ENCODE measurements around the gene SLC8A3. TPM values are rescaled to one million over a fixed set of nuclear protein-coding genes. Genes with fewer than 3 reads are reported as not detected.
A peak's percentile ranks its signal among the peaks of the same experiment; 100 is the strongest.

The SLC8A3 gene
- polyA plus RNA-seq, 3 donors, result 0.01 TPM; not detected in 2

DNA sequence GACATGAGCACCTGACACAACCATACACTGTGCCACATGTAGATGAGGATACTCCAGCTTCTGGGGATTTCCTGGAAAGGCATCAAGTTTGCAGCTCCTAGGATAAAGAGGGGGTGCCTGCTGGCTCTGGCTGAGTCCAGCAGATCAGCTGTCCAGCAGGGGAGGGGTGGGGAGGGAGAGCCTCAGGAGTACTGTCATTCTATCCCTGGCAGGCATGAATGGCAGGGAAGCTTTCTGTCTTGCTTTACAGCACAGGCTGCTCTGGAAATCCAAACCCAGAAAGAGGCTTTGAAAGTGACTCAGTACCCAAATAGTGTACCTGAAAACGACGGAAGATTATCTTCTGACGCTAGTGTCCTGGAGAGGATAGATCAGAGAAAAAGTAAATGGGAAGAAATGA is 32.2 kb downstream of the SLC8A3 start:
- Mint-ChIP-seq H3K27ac (no peak overlapping the region), H3K4me1 (no peaks in the 10 kb centered on the region), H3K9me3 (peaks cover 0 to 3% (median 0%) of the 10 kb centered on the region in 7 donors), H3K36me3 (no peaks in the 10 kb centered on the region), H3K4me3 (no peak overlapping the region), H3K27me3 (ENCODE audit: low read depth in 3 of 3) (peaks cover 0 to 7% (median 5%) of the 10 kb centered on the region in 3 donors)
- Histone ChIP-seq H3K36me3 (replicated peaks in 1 of 2; ENCODE audit: control insufficient read depth in 1 of 2, insufficient read depth in 2 of 2, low read length in 2 of 2) (no peaks in the 10 kb centered on the region), H3K4me3 (replicated peaks in 1 of 3; ENCODE audit: low read depth in 2 of 3, low read length in 3 of 3) (no peak overlapping the region), H3K9ac (ENCODE audit: insufficient read depth, low read length, poor library complexity, severe bottlenecking) (no peak overlapping the region), H4K20me1 (ENCODE audit: insufficient read depth, low read length) (no peaks in the 10 kb centered on the region), H3K9me3 (replicated peaks in 1 of 2; ENCODE audit: control insufficient read depth in 1 of 2, insufficient read depth in 1 of 2, low read length in 2 of 2) (no peaks in the 10 kb centered on the region), H3K4me2 (replicated peaks; ENCODE audit: extremely low read depth, low read length, poor library complexity, severe bottlenecking) (no peak overlapping the region), H3K27ac (ENCODE audit: low read depth in 1 of 2, low read length in 2 of 2) (no peak overlapping the region), H3K27me3 (ENCODE audit: control insufficient read depth in 2 of 2, insufficient read depth in 2 of 2, low read length in 2 of 2) (no peaks in the 10 kb centered on the region), H2AFZ (ENCODE audit: insufficient read depth, low read depth, low read length, poor library complexity, severe bottlenecking) (no peak overlapping the region), H3K79me2 (ENCODE audit: insufficient read depth, low read length) (no peaks in the 10 kb centered on the region), H3K4me1 (ENCODE audit: control insufficient read depth in 1 of 2, insufficient read depth in 2 of 2, low read length in 2 of 2) (no peaks in the 10 kb centered on the region)
- WGBS (ENCODE audit: insufficient coverage), result no CpG with 5 or more reads among the region's 3 CpGs
- intact Hi-C loops (cut with micrococcal nuclease), result no loop called here
- TF ChIP-seq, protein P1, sequence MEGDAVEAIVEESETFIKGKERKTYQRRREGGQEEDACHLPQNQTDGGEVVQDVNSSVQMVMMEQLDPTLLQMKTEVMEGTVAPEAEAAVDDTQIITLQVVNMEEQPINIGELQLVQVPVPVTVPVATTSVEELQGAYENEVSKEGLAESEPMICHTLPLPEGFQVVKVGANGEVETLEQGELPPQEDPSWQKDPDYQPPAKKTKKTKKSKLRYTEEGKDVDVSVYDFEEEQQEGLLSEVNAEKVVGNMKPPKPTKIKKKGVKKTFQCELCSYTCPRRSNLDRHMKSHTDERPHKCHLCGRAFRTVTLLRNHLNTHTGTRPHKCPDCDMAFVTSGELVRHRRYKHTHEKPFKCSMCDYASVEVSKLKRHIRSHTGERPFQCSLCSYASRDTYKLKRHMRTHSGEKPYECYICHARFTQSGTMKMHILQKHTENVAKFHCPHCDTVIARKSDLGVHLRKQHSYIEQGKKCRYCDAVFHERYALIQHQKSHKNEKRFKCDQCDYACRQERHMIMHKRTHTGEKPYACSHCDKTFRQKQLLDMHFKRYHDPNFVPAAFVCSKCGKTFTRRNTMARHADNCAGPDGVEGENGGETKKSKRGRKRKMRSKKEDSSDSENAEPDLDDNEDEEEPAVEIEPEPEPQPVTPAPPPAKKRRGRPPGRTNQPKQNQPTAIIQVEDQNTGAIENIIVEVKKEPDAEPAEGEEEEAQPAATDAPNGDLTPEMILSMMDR (IDR thresholded peaks at IDR 0.05), result no peak
- no peak for DNase-seq

DNA sequence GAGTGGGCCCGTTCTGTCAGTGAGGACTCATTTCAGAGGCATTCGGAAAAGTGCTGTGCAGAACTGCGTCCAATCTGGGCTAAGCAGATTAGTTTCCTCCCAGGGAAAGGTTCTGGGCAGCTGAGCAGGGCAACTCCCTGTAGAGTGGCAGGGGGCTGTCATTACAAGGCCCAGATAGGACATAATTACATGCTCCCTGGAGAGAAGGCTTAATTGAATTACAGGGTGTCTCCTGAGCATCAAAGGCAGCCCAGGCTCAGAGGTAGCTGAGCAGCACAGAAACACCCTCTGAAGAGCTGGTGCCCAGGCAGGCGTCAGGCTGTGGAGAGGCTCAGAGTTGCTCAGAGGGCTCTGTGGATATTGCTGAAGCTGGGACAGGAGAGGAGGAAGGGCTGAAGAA is 36.0 kb downstream of the SLC8A3 start:
- Mint-ChIP-seq H3K4me1 (no peaks in the 10 kb centered on the region), H3K27me3 (ENCODE audit: low read depth in 3 of 3) (peaks cover 0 to 3% (median 2%) of the 10 kb centered on the region in 3 donors), H3K36me3 (no peaks in the 10 kb centered on the region), H3K4me3 (no peak overlapping the region), H3K9me3 (peaks cover 0 to 3% (median 0%) of the 10 kb centered on the region in 7 donors), H3K27ac (peak overlapping the region in 1 of 7 donors; percentile 21)
- no peaks in the 10 kb centered on the region for H3K27me3 ChIP-seq (ENCODE audit: control insufficient read depth in 2 of 2, insufficient read depth in 2 of 2, low read length in 2 of 2)
- H3K4me3 ChIP-seq (replicated peaks in 1 of 3; ENCODE audit: low read depth in 2 of 3, low read length in 3 of 3), result no peak overlapping the region
- H3K4me1 ChIP-seq (ENCODE audit: control insufficient read depth in 1 of 2, insufficient read depth in 2 of 2, low read length in 2 of 2), result no peaks in the 10 kb centered on the region
- H3K79me2 ChIP-seq (ENCODE audit: insufficient read depth, low read length), result no peaks in the 10 kb centered on the region
- H2AFZ ChIP-seq (ENCODE audit: insufficient read depth, low read depth, low read length, poor library complexity, severe bottlenecking), result no peak overlapping the region
- H3K27ac ChIP-seq (ENCODE audit: low read depth in 1 of 2, low read length in 2 of 2), result no peak overlapping the region
- H3K9me3 ChIP-seq (replicated peaks in 1 of 2; ENCODE audit: control insufficient read depth in 1 of 2, insufficient read depth in 1 of 2, low read length in 2 of 2), result no peaks in the 10 kb centered on the region
- no peaks in the 10 kb centered on the region for H3K36me3 ChIP-seq (replicated peaks in 1 of 2; ENCODE audit: control insufficient read depth in 1 of 2, insufficient read depth in 2 of 2, low read length in 2 of 2)
- no peaks in the 10 kb centered on the region for H4K20me1 ChIP-seq (ENCODE audit: insufficient read depth, low read length)
- H3K9ac ChIP-seq (ENCODE audit: insufficient read depth, low read length, poor library complexity, severe bottlenecking), result no peak overlapping the region
- no peak for DNase-seq
- WGBS (ENCODE audit: insufficient coverage), result 88% methylated on average over 4 of the region's 4 CpGs
- intact Hi-C loops (cut with micrococcal nuclease), result no loop called here
- TF ChIP-seq, protein P1 (IDR thresholded peaks at IDR 0.05), result no peak
- no peak overlapping the region for H3K4me2 ChIP-seq (replicated peaks; ENCODE audit: extremely low read depth, low read length, poor library complexity, severe bottlenecking)

All from CD14-positive monocyte (primary cell).